ENCODE measurements around the gene HMGN4. TPM values are rescaled to one million over a fixed set of nuclear protein-coding genes. Genes with fewer than 3 reads are reported as not detected.
A peak's percentile ranks its signal among the peaks of the same experiment; 100 is the strongest.

Gene HMGN4
- total RNA-seq, 1 donor from 2014 or later, result 88.5 TPM

DNA sequence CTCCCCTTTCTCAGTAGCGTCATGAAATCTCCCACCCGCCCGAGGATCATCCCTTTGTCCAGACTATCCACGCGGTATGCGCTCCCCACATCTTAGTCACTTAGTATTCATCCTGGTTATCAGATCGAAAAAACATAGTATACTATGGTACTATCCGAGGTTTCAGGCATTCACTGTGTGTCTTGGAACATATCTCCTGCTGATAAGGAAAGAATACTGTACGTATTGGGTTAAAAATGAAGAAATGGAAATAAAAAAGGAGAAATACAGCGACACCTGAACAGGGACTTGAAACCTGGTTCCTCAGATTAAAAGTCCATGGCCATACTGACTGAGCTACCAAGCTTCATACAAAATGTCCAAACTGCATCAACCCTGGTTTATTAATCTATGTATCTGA lies 14.0 kb downstream of the HMGN4 start:
- Histone ChIP-seq H3K4me3 (ENCODE audit: low read depth, low read length) (no peak overlapping the region), H3K36me3 (ENCODE audit: control insufficient read depth, insufficient read depth, low read length) (no peaks in the 10 kb centered on the region), H3K27me3 (ENCODE audit: control insufficient read depth, insufficient read depth, low read length) (no peaks in the 10 kb centered on the region)
- DNase-seq (ENCODE audit: low read depth), result no peak
- TF ChIP-seq, protein P1, sequence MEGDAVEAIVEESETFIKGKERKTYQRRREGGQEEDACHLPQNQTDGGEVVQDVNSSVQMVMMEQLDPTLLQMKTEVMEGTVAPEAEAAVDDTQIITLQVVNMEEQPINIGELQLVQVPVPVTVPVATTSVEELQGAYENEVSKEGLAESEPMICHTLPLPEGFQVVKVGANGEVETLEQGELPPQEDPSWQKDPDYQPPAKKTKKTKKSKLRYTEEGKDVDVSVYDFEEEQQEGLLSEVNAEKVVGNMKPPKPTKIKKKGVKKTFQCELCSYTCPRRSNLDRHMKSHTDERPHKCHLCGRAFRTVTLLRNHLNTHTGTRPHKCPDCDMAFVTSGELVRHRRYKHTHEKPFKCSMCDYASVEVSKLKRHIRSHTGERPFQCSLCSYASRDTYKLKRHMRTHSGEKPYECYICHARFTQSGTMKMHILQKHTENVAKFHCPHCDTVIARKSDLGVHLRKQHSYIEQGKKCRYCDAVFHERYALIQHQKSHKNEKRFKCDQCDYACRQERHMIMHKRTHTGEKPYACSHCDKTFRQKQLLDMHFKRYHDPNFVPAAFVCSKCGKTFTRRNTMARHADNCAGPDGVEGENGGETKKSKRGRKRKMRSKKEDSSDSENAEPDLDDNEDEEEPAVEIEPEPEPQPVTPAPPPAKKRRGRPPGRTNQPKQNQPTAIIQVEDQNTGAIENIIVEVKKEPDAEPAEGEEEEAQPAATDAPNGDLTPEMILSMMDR (IDR thresholded peaks at IDR 0.05; ENCODE audit: insufficient read depth, low read length, poor library complexity, severe bottlenecking), result no peak

DNA sequence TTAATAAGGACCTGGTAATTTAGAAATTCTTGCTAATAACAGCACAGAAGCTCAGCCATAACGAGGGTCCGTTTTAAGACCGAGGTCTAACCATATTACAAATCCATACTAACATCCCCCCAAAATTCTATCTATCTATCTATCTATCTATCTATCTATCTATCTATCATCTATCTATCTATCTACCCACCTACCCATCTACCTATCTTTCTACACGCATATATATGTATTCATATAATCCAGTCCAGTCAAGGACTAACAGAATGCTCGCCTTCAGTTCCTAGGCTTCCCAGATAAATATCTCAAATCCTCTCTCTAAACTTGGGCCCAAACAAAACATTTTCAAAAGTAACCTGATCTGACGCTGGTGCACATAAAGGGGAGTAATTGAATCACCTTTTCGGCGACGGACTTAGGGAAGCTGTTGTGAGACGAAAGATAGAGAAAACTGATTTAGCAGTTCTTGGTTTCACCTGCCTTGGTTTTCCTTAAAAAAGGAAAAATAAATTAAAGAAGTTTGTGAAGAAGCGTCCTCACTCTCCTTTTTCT lies 14.5 kb downstream of the HMGN4 start:
- no peaks in the 10 kb centered on the region for H3K36me3 ChIP-seq (ENCODE audit: control insufficient read depth, insufficient read depth, low read length)
- H3K4me3 ChIP-seq (ENCODE audit: low read depth, low read length), result peak overlapping the region; percentile 33
- no peaks in the 10 kb centered on the region for H3K27me3 ChIP-seq (ENCODE audit: control insufficient read depth, insufficient read depth, low read length)
- TF ChIP-seq, protein P1 (IDR thresholded peaks at IDR 0.05; ENCODE audit: insufficient read depth, low read length, poor library complexity, severe bottlenecking), result no peak
- no peak for DNase-seq (ENCODE audit: low read depth)

DNA sequence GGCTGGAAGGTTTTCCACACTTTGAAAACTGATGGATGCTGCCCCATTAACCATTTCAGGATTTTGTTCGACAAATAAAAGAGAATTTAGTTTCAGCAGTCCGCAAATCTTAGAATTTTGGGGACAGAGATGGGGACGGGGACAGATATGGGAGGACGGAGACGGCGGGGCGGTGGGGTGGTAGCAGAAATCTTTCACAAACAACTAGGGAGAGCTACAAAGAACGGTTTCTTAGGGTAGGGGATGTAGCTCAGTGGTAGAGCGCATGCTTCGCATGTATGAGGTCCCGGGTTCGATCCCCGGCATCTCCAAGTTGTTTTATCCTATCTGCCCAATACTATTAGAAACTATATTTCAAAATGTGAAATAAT lies 15.1 kb downstream of the HMGN4 start:
- H3K4me3 ChIP-seq (ENCODE audit: low read depth, low read length), result peak overlapping the region; percentile 51
- TF ChIP-seq, protein P1 (IDR thresholded peaks at IDR 0.05; ENCODE audit: insufficient read depth, low read length, poor library complexity, severe bottlenecking), result no peak
- no peak for DNase-seq (ENCODE audit: low read depth)
- H3K27me3 ChIP-seq (ENCODE audit: control insufficient read depth, insufficient read depth, low read length), result no peaks in the 10 kb centered on the region
- H3K36me3 ChIP-seq (ENCODE audit: control insufficient read depth, insufficient read depth, low read length), result no peaks in the 10 kb centered on the region

DNA sequence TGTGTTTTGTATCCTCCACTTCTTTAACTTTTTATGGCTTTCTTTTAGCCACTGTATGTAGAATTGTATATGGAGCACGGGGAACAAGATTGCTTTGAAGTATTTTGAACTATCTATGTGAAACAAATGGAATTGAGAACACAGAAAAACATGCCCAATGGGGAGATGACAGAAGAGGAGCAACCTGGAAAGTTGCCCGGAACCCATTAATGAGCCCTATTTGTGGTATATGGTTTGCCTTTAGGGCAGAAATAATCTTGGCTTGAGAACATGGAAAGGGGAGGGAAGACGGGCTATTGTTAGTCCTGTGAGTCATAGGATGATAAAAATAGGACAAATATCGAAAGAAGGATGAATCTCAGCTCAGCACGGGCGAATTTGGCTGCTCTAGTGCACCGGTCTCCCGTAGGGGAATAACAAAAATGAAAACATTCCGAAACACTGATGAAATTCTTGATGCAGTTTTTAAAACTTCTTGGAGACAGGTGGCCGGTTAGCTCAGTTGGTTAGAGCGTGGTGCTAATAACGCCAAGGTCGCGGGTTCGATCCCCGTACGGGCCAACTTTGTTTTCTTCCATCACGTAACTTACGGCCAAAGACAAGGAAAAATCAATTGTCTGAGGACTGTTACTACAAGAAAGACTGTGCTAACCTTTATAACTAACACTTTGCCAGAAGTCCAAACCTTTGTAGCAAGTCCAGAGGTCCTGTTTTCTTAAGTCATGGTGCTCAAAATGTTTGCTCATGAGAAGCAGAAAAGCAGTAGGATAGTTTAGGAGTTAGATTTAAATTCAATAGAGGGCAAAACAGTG lies 15.7 kb downstream of the HMGN4 start:
- TF ChIP-seq, protein P1 (IDR thresholded peaks at IDR 0.05; ENCODE audit: insufficient read depth, low read length, poor library complexity, severe bottlenecking), result no peak
- H3K4me3 ChIP-seq (ENCODE audit: low read depth, low read length), result peak overlapping the region; percentile 51
- no peaks in the 10 kb centered on the region for H3K27me3 ChIP-seq (ENCODE audit: control insufficient read depth, insufficient read depth, low read length)
- DNase-seq (ENCODE audit: low read depth), result peak; percentile 65
- no peaks in the 10 kb centered on the region for H3K36me3 ChIP-seq (ENCODE audit: control insufficient read depth, insufficient read depth, low read length)

DNA sequence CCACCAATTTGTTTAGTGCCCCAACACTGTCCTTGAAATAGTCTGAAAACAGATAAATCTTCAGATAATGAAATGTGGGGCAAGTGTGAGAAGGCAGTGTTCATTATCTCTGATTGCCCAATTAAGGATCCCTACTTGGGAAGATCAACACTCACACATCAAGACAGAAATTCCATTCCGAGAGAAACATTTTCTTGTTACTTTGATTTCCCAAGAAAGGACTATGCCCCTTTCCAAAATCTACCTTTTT lies 16.2 kb downstream of the HMGN4 start:
- TF ChIP-seq, protein P1 (IDR thresholded peaks at IDR 0.05; ENCODE audit: insufficient read depth, low read length, poor library complexity, severe bottlenecking), result no peak
- H3K4me3 ChIP-seq (ENCODE audit: low read depth, low read length), result peak overlapping the region; percentile 35

More for the DNA sequence above, 16.2 kb downstream of the HMGN4 start:
- DNase-seq (ENCODE audit: low read depth), result no peak
- Histone ChIP-seq H3K36me3 (ENCODE audit: control insufficient read depth, insufficient read depth, low read length) (no peaks in the 10 kb centered on the region), H3K27me3 (ENCODE audit: control insufficient read depth, insufficient read depth, low read length) (no peaks in the 10 kb centered on the region)

Measured in kidney epithelial cell (primary cell).